ENCODE measurements around the gene ZNF787. TPM values are rescaled to one million over a fixed set of nuclear protein-coding genes. Genes with fewer than 3 reads are reported as not detected.

ZNF787 gene
- total and polyA plus RNA-seq, 4 donors, result 2.9 to 23.6 (median 18.8) TPM

DNA sequence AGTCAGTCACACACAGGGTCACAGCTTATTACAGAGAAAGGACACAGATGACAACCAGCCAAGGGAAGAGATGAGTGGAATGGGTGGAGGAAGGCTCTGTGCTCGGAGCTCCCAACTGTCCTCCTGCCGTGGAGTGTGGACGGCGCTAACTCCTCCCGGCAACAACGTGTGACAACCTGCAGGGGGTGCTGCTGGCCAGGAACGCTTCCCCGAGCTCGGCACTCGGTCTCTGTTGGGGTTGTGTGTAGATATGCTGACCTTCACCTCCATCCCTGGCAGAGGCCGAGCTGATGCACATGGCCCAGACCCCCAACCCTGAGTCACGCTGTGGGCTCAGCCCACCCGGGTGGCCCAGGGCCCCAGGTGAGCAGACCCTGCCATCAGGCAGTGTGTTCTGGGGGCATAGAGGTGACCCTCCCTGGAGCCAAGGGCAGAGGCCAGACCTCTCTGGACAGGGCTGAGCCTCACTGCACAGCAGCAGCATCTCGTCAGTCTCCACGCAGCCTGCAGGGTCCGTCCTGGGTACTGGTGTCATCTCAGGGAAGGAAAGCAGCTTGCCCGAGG, 34.1 kb upstream of the ZNF787 start:
- H3K9ac ChIP-seq (ENCODE audit: low read depth in 1 of 2, low read length in 2 of 2), result no peak overlapping the region
- H3K36me3 ChIP-seq (ENCODE audit: control insufficient read depth in 4 of 4, insufficient read depth in 3 of 4, low read depth in 1 of 4, low read length in 3 of 4), result peaks cover 5 to 38% (median 12%) of the 10 kb centered on the region in 4 donors
- no peak for DNase-seq (ENCODE audit: low spot score)
- no peak overlapping the region for H3K4me3 ChIP-seq (ENCODE audit: low read depth in 1 of 3, low read length in 3 of 3)
- WGBS, result 84% methylated on average over 17 of the region's 17 CpGs
- TF ChIP-seq CTCF (IDR thresholded peaks at IDR 0.05; ENCODE audit: low read depth, low read length, missing input control) (peak; percentile 19), HNF4G (IDR thresholded peaks at IDR 0.05) (no peak), TAF1 (conservative IDR thresholded peaks at IDR 0.05) (no peak), RAD21 (IDR thresholded peaks at IDR 0.05) (peak in 1 of 2 donors; percentile 73), GABPA (IDR thresholded peaks at IDR 0.05 in 1 of 2, conservative IDR thresholded peaks at IDR 0.05 in 1 of 2) (no peak), ATF3 (IDR thresholded peaks at IDR 0.05) (no peak)
- H3K27me3 ChIP-seq (ENCODE audit: control insufficient read depth in 4 of 4, insufficient read depth in 4 of 4, low read length in 3 of 4), result no peaks in the 10 kb centered on the region
- H3K27ac ChIP-seq (ENCODE audit: low read depth in 1 of 2, low read length in 2 of 2), result no peak overlapping the region
- no peaks in the 10 kb centered on the region for H3K9me3 ChIP-seq (ENCODE audit: control insufficient read depth in 4 of 4, low read length in 3 of 4)
- H3K4me1 ChIP-seq (ENCODE audit: control insufficient read depth in 4 of 4, insufficient read depth in 4 of 4, low read length in 3 of 4), result peaks cover 0 to 18% (median 15%) of the 10 kb centered on the region in 4 donors

DNA sequence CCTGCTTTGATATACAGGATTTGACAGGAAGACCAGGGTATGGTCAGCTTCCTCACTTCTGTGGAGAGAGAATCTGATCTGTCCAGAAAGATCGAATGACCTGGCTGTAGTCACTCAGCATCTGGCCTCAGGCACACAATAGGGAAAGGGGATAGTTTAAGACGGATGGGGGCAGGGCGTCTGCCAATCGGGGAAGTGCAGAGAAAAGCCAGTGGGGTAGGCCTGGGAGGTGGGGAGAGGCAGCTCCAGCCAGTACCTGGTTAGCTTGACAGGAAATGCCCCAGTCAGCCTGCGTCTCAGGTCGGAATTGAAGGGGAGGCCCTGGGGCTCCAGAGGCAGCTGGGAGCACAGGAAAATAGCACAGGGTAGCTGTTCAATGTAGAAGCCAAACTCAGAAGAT, 32.4 kb upstream of the ZNF787 start:
- TF ChIP-seq RAD21 (IDR thresholded peaks at IDR 0.05) (peak in 1 of 2 donors; percentile 38), NR2F2 (IDR thresholded peaks at IDR 0.05) (peak; percentile 48), SP1 (IDR thresholded peaks at IDR 0.05) (peak; percentile 16)
- TF ChIP-seq, protein P1, sequence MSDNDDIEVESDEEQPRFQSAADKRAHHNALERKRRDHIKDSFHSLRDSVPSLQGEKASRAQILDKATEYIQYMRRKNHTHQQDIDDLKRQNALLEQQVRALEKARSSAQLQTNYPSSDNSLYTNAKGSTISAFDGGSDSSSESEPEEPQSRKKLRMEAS (IDR thresholded peaks at IDR 0.05), result no peak
- DNase-seq (ENCODE audit: low spot score), result no peak
- H3K36me3 ChIP-seq (ENCODE audit: control insufficient read depth in 4 of 4, insufficient read depth in 3 of 4, low read depth in 1 of 4, low read length in 3 of 4), result peaks cover 2 to 28% (median 5%) of the 10 kb centered on the region in 4 donors
- no peak overlapping the region for H3K4me3 ChIP-seq (ENCODE audit: low read depth in 1 of 3, low read length in 3 of 3)
- no peak overlapping the region for H3K9ac ChIP-seq (ENCODE audit: low read depth in 1 of 2, low read length in 2 of 2)
- peak overlapping the region in 1 of 2 donors; percentile 37 for H3K27ac ChIP-seq (ENCODE audit: low read depth in 1 of 2, low read length in 2 of 2)
- no peaks in the 10 kb centered on the region for H3K9me3 ChIP-seq (ENCODE audit: control insufficient read depth in 4 of 4, low read length in 3 of 4)
- H3K27me3 ChIP-seq (ENCODE audit: control insufficient read depth in 4 of 4, insufficient read depth in 4 of 4, low read length in 3 of 4), result no peaks in the 10 kb centered on the region
- H3K4me1 ChIP-seq (ENCODE audit: control insufficient read depth in 4 of 4, insufficient read depth in 4 of 4, low read length in 3 of 4), result peaks cover 0 to 18% (median 15%) of the 10 kb centered on the region in 4 donors
- WGBS, result 60% methylated on average over 6 of the region's 6 CpGs

GRCh38 chr19:56152644-56153043, 31.5 kb upstream of the ZNF787 start:
- no peak overlapping the region for H3K4me3 ChIP-seq (ENCODE audit: low read depth in 1 of 3, low read length in 3 of 3)
- no peaks in the 10 kb centered on the region for H3K9me3 ChIP-seq (ENCODE audit: control insufficient read depth in 4 of 4, low read length in 3 of 4)
- H3K36me3 ChIP-seq (ENCODE audit: control insufficient read depth in 4 of 4, insufficient read depth in 3 of 4, low read depth in 1 of 4, low read length in 3 of 4), result peaks cover 5 to 28% (median 8%) of the 10 kb centered on the region in 4 donors
- TF ChIP-seq YY1 (IDR thresholded peaks at IDR 0.05) (no peak), RAD21 (IDR thresholded peaks at IDR 0.05) (no peak), FOXA2 (IDR thresholded peaks at IDR 0.05) (no peak), TAF1 (conservative IDR thresholded peaks at IDR 0.05) (no peak), HNF4G (IDR thresholded peaks at IDR 0.05) (no peak)
- DNase-seq (ENCODE audit: low spot score), result no peak
- peaks cover 0 to 18% (median 15%) of the 10 kb centered on the region in 4 donors for H3K4me1 ChIP-seq (ENCODE audit: control insufficient read depth in 4 of 4, insufficient read depth in 4 of 4, low read length in 3 of 4)
- no peak overlapping the region for H3K9ac ChIP-seq (ENCODE audit: low read depth in 1 of 2, low read length in 2 of 2)
- 76% methylated on average over 2 of the region's 2 CpGs for WGBS
- no peaks in the 10 kb centered on the region for H3K27me3 ChIP-seq (ENCODE audit: control insufficient read depth in 4 of 4, insufficient read depth in 4 of 4, low read length in 3 of 4)
- peak overlapping the region in 1 of 2 donors; percentile 9 for H3K27ac ChIP-seq (ENCODE audit: low read depth in 1 of 2, low read length in 2 of 2)

All from liver (tissue), 9 donors.